ENCODE measurements around the gene RNASE13. TPM values are rescaled to one million over a fixed set of nuclear protein-coding genes. Genes with fewer than 3 reads are reported as not detected.

Gene RNASE13
- total RNA-seq, 1 experiment from 2014 or later, result 0.15 TPM

GRCh38 chr14:21024585-21025370 lies 9.8 kb downstream of the RNASE13 start, which contains the start of gene NDRG2:
Gene NDRG2, minus strand, starts transcription at chr14:21025061. Its CDS starts 1,746 bp downstream, at chr14:21023315.
- peak within 1 kb of the TSS; percentile 42 for H2AFZ ChIP-seq (ENCODE audit: low read depth, low read length, poor library complexity, severe bottlenecking)
- CTCF ChIA-PET, result interaction anchor here (2.5 kb wide), 1 partner anchor 10 kb away, joined by 10 read pairs; no protein-coding TSS in a partner anchor

More at GRCh38 chr14:21024585-21025370, 9.8 kb downstream of the RNASE13 start, which contains the start of gene NDRG2:
- no peaks in the 10 kb centered on the region for H3K79me2 ChIP-seq (ENCODE audit: insufficient read depth, low read length)
- no peaks in the 10 kb centered on the region for H4K20me1 ChIP-seq (ENCODE audit: insufficient read depth)
- DNase-seq (ENCODE audit: low read depth, low spot score), result no peak
- peak within 1 kb of the TSS; percentile 46; the same call in 1 of the 2 replicates for H3K27ac ChIP-seq (ENCODE audit: low read depth, low read length)
- TSS peak; percentile 49 for BruUV-seq (replicated peaks)
- H3K36me3 ChIP-seq (ENCODE audit: control insufficient read depth in 1 of 2, insufficient read depth in 2 of 2, low read length in 2 of 2), result no peaks in the 10 kb centered on the region
- POLR2A ChIA-PET, result no interaction called here
- TF ChIP-seq CBX3 (IDR thresholded peaks at IDR 0.05; ENCODE audit: low read depth), result no peak
- TF ChIP-seq EZH2phosphoT487 (IDR thresholded peaks at IDR 0.05; ENCODE audit: borderline replicate concordance), result no peak
- TF ChIP-seq SIN3A (IDR thresholded peaks at IDR 0.05; ENCODE audit: low read depth), result no peak
- TF ChIP-seq SRF (IDR thresholded peaks at IDR 0.05; ENCODE audit: low read depth), result no peak
- 0 out of 2 replicates have a peak, but pooled peaks have one; percentile 40 for TF ChIP-seq POLR2AphosphoS5 (IDR thresholded peaks at IDR 0.05; ENCODE audit: low read depth, low read length)
- peak; percentile 61; the same call in 1 of the 2 replicates for TF ChIP-seq ZFX (IDR thresholded peaks at IDR 0.05)
- TF ChIP-seq ELF1 (IDR thresholded peaks at IDR 0.05; ENCODE audit: borderline replicate concordance, low read depth), result no peak
- no peak for TF ChIP-seq FOSL1 (IDR thresholded peaks at IDR 0.05; ENCODE audit: low read depth)
- no peak for TF ChIP-seq SP1 (IDR thresholded peaks at IDR 0.05; ENCODE audit: low read depth)
- peak; percentile 91 for TF ChIP-seq TCF7L2 (IDR thresholded peaks at IDR 0.05; ENCODE audit: borderline replicate concordance, extremely low read depth, insufficient read depth, insufficient read length)
- no peak for TF ChIP-seq REST (IDR thresholded peaks at IDR 0.05; ENCODE audit: low read depth)
- no peak for TF ChIP-seq ATF3 (IDR thresholded peaks at IDR 0.05)
- no peak for TF ChIP-seq ZNF274 (IDR thresholded peaks at IDR 0.05; ENCODE audit: low read depth, low read length)
- TF ChIP-seq MAX (IDR thresholded peaks at IDR 0.05), result no peak; the same call in 1 of the 2 replicates
- no peak for TF ChIP-seq EZH2 (IDR thresholded peaks at IDR 0.05)
- no peak for TF ChIP-seq RAD21 (IDR thresholded peaks at IDR 0.05; ENCODE audit: low read depth)
- no peak for TF ChIP-seq POLR2A (IDR thresholded peaks at IDR 0.05; ENCODE audit: borderline replicate concordance, extremely low read depth, insufficient read depth, insufficient read length)
- peak within 1 kb of the TSS; percentile 66 to 72 for H3K4me3 ChIP-seq (replicated peaks in 1 of 2; ENCODE audit: low read depth in 1 of 2, low read length in 2 of 2)
- RAD21 ChIA-PET (ENCODE audit: low non-redundant PET in 1 of 2, low total read pairs in 2 of 2, uncharacterized antibody in 2 of 2, unreplicated experiment in 2 of 2), result no interaction called here
- no peaks in the 10 kb centered on the region for H3K9me2 ChIP-seq (ENCODE audit: insufficient read depth)
- ATAC-seq, result peak; percentile 90
- H3K9me3 ChIP-seq (ENCODE audit: control insufficient read depth in 1 of 2, insufficient read depth in 1 of 2, low read depth in 1 of 2, low read length in 2 of 2), result no peaks in the 10 kb centered on the region
- peak within 1 kb of the TSS; percentile 66 for H3K9ac ChIP-seq (ENCODE audit: low read length)
- intact Hi-C loops (cut with micrococcal nuclease), result no loop called here
- peak within 1 kb of the TSS; percentile 85 for H3K4me2 ChIP-seq (ENCODE audit: low read length)
- no peaks in the 10 kb centered on the region for H3K27me3 ChIP-seq (ENCODE audit: insufficient read depth, low read length)
- peaks cover 14 to 21% of the 10 kb centered on the region in 2 experiments; a peak in 3 of 4 replicates for H3K4me1 ChIP-seq (ENCODE audit: control insufficient read depth in 1 of 2, insufficient read depth in 2 of 2, low read length in 2 of 2)
